T-helper 1 cell treated with Interleukin-12 subunit alpha and Interleukin-12 subunit beta and Interleukin-4 antibody, amounts not matched to agents 30 μg/mL and 1 μg/mL, for 36 hours (primary cell): ENCODE results near the gene STRN4.

Experiments
- H3K27ac Mint-ChIP-seq: one replicate; pipeline ENCODE4 v1.8.0; 2021; ENCODE audit warnings: mild to moderate bottlenecking, mixed read lengths
- H3K27me3 Mint-ChIP-seq: one replicate; pipeline ENCODE4 v1.8.0; 2021; ENCODE audit warnings: low read depth, mixed read lengths
- H3K36me3 Mint-ChIP-seq: one replicate; pipeline ENCODE4 v1.8.0; 2021; ENCODE audit warnings: low read depth, mixed read lengths
- H3K4me1 Mint-ChIP-seq: one replicate; pipeline ENCODE4 v1.8.0; 2021; ENCODE audit warnings: low read depth, mixed read lengths
- H3K4me3 Mint-ChIP-seq: one replicate; pipeline ENCODE4 v1.8.0; 2021; ENCODE audit warnings: mild to moderate bottlenecking, moderate library complexity, mixed read lengths
- H3K9me3 Mint-ChIP-seq: one replicate; pipeline ENCODE4 v1.8.0; 2021; ENCODE audit warnings: mixed read lengths

The STRN4 gene

DNA sequence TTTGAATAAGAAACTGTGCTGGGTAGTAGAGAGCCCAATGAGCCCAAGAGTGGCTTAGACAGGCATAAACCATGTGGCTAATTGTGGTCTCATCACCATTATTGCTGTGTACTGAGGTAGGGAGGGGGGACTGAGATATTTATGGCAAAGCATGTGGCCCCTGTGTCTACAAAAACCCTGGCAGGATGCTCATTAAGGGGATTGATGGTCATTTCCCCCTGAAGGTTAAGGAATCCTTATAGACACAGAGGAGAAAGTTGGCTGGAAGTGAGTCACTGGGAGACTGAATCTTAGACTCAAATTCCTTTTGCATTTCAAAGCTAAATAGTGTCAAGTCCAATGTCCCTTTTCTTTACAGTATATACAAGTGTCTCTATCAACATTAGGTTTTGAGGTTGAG, 75.4 kb downstream of the STRN4 start:
- no peaks in the 10 kb centered on the region for H3K4me1 Mint-ChIP-seq
- no peak overlapping the region for H3K27ac Mint-ChIP-seq
- H3K4me3 Mint-ChIP-seq = no peak overlapping the region
- no peaks in the 10 kb centered on the region for H3K9me3 Mint-ChIP-seq
- no peaks in the 10 kb centered on the region for H3K27me3 Mint-ChIP-seq
- peaks cover 39% of the 10 kb centered on the region for H3K36me3 Mint-ChIP-seq
